Measurements from ENCODE around the gene RADIL.
"Not testable (repeated sequence)": the region's sequence is repeated elsewhere in the genome, so short reads cannot be mapped to it uniquely, and the experiment has no call there.

Gene RADIL, protein sequence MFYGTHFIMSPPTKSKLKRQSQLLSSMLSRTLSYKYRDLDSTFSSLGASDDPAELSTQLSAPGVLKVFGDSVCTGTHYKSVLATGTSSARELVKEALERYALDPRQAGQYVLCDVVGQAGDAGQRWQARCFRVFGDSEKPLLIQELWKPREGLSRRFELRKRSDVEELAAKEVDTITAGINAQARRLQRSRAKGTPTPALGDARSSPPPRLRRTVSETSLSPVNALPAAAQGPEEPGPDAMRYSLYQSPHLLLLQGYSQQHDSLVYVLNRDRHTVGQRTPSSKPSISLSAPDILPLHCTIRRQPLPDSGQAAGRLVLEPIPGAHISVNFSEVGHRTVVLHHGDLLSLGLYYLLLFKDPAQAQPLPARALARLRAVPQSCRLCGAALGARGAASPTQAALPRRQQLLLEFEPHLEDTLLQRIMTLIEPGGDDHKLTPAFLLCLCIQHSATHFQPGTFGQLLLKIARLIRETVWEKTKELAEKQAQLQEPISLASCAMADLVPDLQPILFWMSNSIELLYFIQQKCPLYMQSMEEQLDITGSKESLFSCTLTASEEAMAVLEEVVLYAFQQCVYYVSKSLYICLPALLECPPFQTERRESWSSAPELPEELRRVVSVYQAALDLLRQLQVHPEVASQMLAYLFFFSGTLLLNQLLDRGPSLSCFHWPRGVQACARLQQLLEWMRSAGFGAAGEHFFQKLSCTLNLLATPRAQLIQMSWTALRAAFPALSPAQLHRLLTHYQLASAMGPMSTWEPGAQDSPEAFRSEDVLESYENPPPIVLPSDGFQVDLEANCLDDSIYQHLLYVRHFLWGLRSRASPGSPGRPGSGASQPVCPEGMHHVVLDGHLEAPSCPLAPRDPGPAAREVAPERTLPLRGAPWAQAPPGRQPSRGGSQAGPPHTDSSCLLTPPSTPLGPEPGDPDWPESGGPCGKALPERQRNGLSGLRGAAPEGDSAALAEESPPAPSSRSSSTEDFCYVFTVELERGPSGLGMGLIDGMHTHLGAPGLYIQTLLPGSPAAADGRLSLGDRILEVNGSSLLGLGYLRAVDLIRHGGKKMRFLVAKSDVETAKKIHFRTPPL

DNA sequence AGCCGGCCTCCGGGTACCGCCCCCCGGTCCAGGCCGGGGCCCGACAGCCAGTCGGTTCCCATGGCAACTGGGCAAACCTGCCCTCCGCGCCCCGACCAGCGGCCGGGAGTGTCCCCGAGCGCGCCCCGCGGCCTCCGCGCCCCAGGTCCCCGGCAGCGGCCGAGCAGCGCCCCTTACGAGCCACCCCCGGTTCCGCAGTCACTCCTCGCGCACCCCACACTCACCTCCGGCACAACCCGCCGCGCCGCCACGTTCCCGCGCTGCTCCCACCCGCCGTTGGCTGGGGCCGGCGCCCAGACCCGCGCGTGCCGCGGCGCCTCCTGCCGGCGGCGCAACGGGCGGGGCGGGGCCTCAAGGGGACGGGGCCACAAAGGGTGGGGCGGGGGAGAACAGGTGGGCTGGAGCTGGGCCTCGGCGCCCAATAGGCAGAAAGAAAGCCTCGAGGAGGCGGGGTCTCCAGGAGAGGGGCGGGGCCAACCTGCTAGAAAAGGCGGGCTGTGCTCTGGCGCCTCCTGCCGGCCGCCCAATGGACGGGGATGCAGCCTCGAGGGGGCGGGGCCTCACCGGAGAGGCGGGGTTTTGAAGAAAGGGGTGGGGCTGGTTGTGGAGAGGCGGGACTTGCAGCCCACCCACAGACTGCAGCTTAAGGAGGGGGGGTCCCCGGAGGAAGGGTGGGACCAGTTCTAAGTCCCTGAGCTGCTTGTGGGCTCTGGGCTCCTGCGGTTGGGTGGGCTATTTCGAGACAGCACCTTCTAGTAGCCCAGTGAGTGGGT lies at the start of gene RADIL:
Gene RADIL, minus strand, starts transcription at position 345 of the 773 bp plus-strand sequence. CDS start 5,577 bp downstream, outside the sequence.
- DNase-seq (ENCODE audit: low spot score) = peak; percentile 99

DNA sequence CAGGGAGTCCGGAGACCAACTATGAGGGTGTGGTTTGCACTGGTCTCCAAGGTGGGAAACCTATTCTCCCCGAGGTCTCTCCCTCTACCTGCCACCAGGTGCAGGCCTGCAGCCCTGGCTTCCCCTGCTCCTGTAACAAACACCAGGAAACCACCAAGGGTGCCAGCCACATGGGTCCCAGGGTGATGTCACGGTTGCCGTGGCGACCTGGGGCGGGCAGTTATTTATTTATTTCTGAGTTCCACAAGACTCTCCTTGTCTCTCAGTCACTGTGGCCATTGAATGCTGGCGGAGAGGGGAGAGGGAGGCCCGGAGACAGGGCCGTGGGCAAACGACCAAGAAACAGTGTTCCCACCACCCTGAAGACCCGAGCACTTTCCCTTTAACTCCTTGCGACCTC lies 48.4 kb upstream of the RADIL start:
- no peak for DNase-seq (ENCODE audit: low spot score)

DNA sequence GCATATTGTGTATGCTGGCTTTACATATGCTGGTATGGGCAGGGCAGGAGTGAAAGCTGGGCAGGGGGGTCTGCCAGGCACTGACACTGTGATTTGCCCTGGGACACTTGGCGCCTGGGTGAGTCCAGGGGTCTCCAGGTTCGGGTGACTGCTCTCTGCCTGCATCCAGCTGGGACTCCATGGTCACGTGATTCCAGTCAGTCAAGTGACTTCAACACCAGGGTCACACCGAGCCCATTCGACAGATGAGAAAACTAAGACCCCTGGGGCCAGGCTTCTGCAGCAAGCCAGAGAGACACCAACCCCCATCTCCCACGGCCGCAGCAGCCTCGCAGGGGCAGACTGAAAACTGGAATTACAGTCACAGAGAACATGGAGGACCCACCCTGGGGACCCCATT lies 45.5 kb upstream of the RADIL start:
- DNase-seq (ENCODE audit: low spot score) = no peak

DNA sequence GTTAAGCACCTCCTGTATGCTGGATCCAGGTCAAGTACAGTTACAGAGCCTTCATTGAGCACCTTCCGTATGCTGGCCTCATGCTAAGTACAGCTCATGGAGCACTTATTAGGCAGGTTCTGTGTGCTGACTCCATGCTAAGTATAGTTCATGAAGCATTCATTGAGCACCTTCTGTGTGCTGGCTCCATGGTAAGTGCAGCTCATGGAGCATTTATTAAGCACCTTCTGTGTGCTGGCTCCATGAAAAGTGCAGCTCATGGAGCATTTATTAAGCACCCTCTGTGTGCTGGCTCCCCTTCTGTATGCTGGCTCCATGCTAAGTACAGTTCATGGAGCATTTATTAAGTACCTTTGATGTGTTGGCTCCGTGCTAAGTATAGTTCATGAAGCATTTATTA lies 44.9 kb upstream of the RADIL start:
- no peak for DNase-seq (ENCODE audit: low spot score)

DNA sequence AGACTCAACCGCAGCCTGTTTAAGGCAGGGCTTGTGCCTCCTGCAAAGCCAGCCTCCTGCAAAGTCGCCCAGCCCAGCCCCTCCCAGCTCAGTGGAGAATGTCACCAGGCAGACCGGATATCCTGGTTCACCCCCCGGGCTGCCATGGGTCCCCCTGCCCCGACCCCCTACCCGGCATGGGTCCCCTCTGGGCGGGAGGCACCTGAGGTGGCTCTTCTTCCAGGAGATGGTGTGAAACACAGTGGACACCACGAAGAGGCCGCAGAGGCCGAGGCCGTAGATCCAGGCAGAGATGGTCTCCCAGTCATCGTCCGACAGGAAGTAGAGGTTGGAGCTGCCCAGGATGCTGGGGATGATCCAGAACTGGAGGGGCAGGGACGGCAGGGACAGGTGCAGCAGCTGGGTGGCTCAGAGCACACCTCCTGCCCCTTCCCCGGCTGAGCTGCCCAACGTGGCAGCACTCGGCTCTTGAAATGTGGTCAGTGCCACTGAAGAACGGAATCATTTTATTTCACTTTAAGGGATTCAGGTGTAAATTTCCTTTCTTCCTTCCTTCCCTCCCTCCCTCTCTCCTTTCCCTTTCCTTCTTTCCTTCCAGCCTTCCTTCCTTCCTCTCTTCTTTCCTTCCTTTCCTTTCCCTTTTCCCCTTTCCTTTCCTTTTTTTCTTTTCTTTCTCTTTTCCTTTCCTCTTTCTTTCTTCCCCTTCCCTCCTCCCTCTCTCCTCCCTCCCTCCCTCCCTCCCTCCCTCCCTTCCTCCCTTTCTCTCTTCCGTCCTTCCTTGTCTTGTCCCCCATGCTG lies 36.7 kb upstream of the RADIL start:
- DNase-seq (ENCODE audit: low spot score) = no peak

DNA sequence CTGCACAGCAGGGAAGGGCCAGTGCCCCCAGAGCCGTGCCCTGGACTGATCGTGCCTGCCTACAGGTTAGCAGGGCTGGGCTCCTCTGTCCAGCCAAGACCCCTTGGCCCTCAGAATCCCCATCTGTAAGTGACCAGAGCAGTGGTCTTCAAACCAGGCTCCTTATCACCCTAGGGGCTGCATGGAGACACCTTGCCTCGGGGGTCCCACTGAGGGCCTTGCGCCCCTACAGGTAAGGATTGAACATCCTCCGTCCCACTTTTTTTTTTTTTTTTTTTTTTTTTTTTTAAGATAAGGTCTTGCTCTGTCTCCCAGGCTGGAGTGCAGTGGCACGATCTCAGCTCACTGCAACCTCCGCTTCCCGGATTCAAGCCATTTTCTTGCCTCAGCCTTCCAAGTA lies 32.6 kb upstream of the RADIL start:
- no peak for DNase-seq (ENCODE audit: low spot score)

DNA sequence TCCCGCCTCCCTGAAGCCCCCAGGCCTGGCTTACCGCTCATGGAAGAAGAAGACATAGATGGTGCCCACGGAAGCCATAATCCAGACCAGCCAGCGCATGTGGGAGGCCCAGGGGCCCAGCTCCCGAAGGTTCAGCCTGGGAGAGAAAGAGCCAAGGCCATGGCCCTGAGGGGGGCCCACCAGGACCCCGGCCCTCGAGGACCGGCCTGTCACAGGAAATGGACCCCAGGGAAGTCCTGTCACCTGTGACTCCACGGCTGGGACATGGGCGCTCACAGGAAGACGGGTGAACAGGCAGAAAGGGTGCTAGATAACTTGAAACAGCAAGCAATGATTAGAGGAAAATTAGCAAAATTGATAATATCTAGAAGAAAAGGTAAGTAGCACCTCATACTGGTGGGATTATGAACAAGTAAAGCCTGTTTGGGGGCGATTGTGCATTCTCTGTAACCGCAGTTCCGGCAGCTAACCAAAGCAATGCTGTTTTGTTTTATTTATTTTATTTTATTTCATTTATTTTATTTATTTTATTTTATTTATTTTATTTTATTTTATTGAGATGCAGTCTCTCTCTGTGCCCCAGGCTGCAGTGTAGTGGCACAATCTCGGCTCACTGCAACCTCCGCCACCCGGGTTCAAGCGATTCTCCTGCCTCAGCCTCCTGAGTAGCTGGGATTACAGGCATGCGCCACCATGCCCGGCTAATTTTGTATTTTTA lies 27.8 kb upstream of the RADIL start:
- DNase-seq (ENCODE audit: low spot score) = no peak

DNA sequence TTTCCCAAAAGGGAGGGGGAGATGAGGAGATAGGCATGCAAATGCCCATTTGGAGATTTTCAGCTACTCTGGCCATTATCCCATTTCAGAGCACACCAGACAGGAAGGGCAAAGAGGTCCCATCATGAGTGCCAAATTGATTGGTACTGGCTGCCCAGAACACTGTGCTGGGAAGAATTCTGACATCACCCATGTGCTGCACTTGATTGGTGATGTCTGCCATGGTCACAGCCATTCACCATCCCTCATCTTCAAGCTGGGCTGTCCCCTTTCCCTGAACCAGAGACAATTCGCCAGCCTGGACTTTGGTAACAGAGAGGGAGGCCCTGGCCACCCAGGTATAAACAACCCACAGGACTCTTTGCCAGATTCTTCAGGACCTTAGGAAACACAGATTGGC lies 23.2 kb upstream of the RADIL start:
- no peak for DNase-seq (ENCODE audit: low spot score)

DNA sequence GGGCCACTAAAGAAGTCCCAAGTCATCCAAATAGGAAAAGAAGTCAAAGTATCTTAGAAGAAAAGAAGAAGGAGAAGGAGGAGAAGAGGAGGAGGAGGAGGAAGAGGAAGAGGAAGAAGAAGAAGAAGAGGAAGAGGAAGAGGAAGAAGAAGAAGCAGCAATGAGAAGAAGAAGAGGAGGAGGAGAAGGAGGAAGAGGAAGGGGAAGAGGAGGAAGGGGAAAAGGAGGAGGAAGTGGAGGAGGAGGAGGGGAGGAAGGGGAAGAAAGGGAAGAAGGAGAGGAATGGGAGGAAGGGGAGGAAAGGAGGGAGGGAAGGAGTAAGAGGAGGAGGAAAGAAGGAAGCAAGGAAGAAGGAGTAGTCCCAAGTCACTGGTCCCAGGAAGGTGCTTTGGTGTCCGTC lies 21.7 kb upstream of the RADIL start:
- no peak for DNase-seq (ENCODE audit: low spot score)

DNA sequence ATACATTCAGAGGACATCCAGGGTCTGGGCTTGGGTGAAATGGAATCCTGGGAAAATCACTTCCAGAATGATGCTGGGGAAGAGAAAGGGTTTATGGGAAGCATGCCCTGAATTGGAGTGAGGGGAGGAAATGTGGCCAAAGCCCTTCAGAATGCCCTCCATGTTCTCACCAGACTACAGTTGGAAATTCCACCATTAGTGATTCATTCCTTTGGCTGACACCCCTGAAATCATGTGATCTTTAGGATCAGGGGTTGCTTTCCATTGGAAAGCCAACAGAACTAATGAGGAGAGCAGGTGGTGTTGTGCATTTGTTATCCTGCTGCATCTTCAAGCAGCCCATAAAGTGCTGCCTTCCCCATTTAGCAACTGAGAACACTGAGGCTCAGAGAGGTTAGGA lies 20.8 kb upstream of the RADIL start:
- no peak for DNase-seq (ENCODE audit: low spot score)

DNA sequence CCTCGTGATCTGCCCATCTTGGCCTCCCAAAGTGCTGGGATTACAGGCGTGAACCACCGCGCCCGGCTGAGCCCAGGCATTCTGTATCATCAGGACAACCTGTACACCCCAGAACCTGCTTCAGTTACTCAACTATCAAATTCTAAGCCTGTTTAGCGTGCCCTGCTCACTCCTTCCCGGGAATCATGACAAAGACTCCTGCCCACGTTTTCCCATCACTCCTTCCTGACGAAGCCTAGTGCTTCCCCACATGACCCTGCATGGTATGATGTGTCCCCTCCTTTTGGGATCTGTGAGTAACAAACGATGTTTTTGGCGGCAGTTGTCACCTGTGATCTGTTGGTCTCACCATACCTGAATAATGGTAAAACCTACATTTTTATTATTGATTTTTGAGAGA lies 12.2 kb upstream of the RADIL start:
- no peak for DNase-seq (ENCODE audit: low spot score)

DNA sequence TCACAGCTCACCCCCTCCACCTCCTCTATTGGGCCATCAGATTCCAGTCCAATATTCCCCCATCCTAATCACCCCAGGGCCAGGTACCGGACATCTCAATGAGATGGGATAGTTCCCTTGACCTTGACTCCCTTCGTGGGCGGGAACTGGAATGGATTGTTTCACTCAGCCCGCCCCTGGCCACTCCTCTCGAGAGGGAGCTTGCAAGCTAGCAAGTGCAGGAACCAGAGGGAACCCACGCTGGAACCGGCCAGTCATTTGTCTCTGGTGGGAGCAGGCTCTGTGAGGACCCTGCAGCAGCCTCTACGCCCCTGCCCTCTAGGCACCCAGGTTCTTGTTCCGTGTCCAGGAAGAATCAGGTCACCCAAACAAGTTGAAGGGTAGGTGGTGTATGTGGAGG lies 11.0 kb upstream of the RADIL start:
- DNase-seq (ENCODE audit: low spot score) = no peak

DNA sequence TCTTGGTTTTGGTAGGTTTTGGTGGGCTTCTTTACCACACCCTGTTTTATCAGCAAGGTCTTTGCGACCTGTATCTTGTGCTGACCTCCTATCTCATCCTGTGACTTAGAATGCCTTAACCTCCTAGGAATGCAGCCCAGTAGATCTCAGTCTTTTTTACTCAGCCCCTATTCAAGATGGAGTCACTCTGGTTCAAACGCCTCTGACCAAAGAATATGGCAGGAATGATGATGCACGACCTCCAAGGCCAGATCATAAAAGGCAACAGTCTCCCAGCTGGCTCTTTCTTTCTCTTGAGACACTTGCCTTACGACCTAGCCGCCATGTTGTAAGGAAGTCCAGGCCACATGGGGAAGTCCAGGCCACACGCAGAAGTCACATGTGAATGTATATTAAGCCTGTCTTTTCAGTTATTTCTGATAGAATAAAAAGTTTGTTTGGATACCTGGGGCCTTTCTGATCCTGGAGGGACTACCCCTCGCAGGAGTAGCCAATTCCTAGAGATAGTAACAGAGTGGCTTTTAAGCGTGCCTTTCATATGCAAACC lies 10.5 kb upstream of the RADIL start:
- DNase-seq (ENCODE audit: low spot score) = no peak

DNA sequence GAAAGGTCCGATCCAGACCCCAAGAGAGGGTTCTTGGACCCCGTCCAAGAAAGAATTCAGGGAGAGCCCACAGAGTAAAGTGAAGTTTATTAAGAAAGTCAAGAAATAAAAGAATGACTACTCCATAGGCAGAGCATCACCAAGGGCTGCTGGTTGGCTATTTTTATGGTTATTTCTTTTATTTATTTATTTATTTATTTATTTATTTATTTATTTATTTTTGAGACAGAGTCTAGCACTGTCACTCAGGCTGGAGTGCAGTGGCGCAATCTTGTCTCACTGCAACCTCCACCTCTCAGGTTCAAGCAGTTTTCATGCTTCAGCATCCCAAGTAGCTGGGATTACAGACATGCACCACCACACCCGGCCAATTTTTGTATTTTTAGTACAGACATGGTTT lies 9.7 kb upstream of the RADIL start:
- not testable (repeated sequence) for DNase-seq (ENCODE audit: low spot score)

DNA sequence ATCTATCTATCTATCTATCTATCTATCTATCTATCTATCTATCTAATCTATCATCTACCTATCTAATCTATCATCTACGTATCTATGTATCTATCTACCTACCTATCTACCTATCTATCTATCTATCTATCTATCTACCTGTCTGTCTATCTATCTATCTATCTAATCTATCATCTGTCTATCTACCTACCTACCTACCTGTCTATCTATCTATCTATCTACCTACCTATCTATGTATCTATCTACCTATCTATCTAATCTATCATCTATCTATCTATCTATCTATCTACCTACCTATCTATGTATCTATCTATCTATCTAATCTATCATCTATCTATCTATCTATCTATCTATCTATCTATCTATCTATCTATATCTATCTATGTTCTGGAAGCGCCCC lies 8.0 kb upstream of the RADIL start:
- DNase-seq (ENCODE audit: low spot score) = not testable (repeated sequence)

DNA sequence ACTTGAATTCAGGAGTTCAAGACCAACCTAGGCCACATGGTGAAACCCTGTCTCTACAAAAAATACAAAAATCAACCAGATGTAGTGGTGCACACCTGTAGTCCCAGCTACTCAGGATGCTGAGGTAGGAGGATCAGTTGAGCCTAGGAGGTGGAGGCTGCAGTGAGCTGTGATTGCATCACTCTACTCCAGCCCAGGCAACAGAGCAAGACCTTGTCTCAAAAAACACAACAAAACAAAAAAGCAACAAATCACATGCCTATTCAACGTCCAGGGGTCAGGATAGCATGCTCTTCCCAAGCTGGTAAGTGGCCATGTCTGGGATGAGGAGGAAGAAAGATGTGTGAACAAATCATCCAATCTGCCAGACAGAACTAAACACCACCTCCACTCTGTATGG lies 6.2 kb upstream of the RADIL start:
- DNase-seq (ENCODE audit: low spot score) = no peak

DNA sequence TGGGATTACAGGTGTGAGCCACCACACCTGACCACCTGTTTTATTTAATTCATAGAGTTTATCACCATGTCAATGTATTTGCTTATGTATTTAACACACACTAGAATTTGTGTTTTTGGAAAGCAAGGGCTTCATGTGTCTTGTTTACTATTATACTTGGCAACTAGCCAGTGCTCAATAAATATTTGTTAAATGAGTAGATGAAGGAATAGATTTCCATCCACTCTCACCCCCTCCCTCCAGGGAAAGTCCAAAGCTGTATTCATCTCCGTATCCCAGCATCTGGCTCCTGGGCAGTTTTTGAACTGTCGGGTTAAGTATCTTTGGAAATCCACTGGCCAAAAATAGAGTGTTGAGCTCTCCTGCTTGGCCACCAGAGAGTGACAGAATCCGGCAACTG lies 4.6 kb upstream of the RADIL start:
- DNase-seq (ENCODE audit: low spot score) = no peak

DNA sequence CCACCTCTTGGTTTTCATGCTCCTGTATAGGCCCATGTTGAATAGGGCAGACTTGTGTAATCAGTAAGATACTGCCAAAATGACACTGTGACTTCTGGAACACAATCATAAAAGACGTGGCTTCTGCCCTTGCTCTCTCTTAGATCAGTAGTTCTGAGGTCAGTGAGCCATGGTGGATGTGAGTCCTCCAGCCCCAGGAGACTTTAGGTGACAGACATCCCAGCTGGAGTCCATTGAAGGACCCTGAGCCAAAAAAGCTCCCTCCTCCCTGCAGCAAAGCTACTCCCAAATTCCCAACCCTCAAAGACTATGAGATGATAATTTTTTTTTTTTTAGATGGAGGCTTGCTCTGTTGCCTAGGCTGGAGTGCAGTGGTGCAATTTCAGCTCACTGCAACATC lies 3.2 kb upstream of the RADIL start:
- peak; percentile 58 for DNase-seq (ENCODE audit: low spot score)

DNA sequence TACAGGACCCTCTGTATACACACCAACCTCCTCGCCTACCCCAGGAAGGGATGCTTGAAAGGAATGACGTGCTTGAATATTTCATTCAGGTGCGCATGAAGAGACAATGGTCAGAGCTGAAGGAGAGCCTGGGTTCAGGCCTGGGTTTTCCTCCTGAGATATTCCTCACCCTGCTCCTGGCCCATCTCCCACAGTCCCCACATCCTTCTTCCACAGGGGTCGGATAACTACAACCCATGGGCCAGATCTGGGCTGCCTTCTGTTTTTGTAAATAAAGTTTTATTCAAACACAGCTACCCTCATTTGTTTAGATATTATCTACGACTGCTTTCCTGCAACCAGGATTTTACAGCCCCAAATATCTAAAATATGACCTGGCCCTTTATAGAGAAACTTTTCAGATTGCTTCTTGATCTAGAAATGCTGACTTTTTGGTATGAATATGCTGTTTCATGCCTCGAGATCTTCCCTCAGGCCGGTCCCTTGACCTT lies 1.8 kb upstream of the RADIL start:
- DNase-seq (ENCODE audit: low spot score) = no peak

DNA sequence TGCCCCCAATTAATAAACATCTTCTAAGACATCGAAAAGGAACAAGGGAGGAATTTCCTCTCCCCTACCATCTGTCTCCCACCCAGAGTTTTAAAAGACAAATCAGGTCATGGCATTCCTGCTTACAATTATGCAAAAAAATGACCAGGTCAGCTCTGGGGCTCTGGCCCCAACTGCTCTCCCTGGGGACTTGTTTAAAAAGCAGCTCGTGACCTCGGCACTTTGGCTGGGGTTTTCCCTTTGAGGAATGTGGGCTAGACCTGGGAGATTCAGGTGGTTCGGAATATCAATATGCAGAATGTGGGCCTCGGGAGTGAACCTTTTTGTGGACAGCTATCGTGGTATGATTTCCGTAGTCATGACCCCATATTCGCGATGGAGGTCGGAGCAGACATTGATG lies 648 bp upstream of the RADIL start:
- DNase-seq (ENCODE audit: low spot score) = no peak

Measured in D341Med (cell line).